Large intestine (tissue), 3 donors: Measurements from ENCODE around the gene GRIP2. TPM values are rescaled to one million over a fixed set of nuclear protein-coding genes. Genes with fewer than 3 reads are reported as not detected.

Source experiments
- DNase-seq, 2 donors: peaks; one replicate each; pipeline versions ENCODE4 v3.0.0 to v3.0.0-alpha.2; 2013
- H3K27ac ChIP-seq: one replicate; pipeline ENCODE4 v1.5.1; 2013; ENCODE audit warnings: low read length
- H3K27me3 ChIP-seq: 2 replicates; pipeline ENCODE4 v1.6.1; 2013; ENCODE audit warnings: low read length; ENCODE audit not compliant: control insufficient read depth, insufficient read depth
- H3K36me3 ChIP-seq: 2 replicates; pipeline ENCODE4 v1.6.1; 2013; ENCODE audit warnings: low read length; ENCODE audit not compliant: control insufficient read depth, insufficient read depth
- H3K4me1 ChIP-seq: one replicate; pipeline ENCODE4 v1.6.1; 2013; ENCODE audit warnings: low read length; ENCODE audit not compliant: control insufficient read depth, insufficient read depth
- H3K4me3 ChIP-seq: one replicate; pipeline ENCODE4 v1.5.1; 2013; ENCODE audit warnings: low read length
- H3K9me3 ChIP-seq: one replicate; pipeline ENCODE4 v1.6.1; 2013; ENCODE audit warnings: mild to moderate bottlenecking, low read depth, low read length, moderate library complexity; ENCODE audit not compliant: control insufficient read depth
- WGBS: methylation state at CpG from one replicate; pipeline ENCODE4 v1.1.5; 2013; ENCODE audit warnings: low lambda C conversion rate; ENCODE audit not compliant: insufficient coverage; 5-methylcytosine and 5-hydroxymethylcytosine counted together
- polyA plus RNA-seq: library from polyadenylated mRNA; unstranded; fragments of 120-200 nt; gene quantifications from one replicate; pipeline ENCODE4 v1.2.1, GENCODE V29; 2013

The GRIP2 gene
- polyA plus RNA-seq, 1 donor: 1.1 TPM

DNA sequence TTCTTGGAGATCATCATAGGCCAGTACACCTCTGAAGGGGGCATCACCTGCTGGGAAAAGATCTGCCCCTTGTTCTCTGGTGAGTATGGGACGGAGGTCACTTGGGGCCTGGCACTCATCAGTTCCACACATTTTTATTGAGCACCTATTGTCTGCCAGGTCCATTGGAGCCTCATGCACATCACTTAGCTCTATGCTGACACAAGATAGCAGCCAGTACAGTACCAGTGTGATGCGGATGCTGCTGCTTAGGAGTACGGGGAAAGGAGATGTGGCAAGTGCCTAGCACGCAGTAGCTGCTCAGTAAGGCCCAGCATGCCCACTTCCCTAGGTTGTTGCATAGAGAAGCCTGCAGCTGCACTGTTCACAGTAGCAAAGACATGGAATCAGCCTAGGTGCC is 94.4 kb downstream of the GRIP2 start:
- no peak for DNase-seq
- H3K4me1 ChIP-seq: no peaks in the 10 kb centered on the region
- no peak overlapping the region for H3K4me3 ChIP-seq
- no peak overlapping the region for H3K27ac ChIP-seq
- H3K27me3 ChIP-seq: no peaks in the 10 kb centered on the region
- no peaks in the 10 kb centered on the region for H3K9me3 ChIP-seq
- WGBS: no CpG with 5 or more reads among the region's 4 CpGs
- peaks cover 57% of the 10 kb centered on the region for H3K36me3 ChIP-seq

DNA sequence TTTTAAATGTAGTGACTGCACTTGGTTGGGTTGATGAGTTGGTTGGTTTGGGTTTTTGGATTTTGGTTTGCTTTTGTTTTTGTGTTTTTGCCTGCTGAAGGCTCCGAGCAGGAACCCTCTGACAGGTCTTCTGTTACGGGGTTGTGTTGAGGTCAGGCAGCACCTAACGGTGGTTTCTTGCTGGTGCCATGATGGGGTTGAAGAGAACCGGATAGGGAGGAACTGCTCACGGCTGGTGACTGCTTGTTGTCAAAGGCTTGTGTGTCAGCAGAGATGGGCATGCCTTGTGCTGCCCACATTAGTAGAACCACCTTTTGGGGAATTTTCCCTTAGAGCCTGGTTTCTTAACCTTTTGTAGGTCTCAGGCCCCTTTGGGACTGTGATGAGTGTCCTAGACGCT is 95.8 kb downstream of the GRIP2 start:
- H3K27me3 ChIP-seq: no peaks in the 10 kb centered on the region
- H3K27ac ChIP-seq: no peak overlapping the region
- no peaks in the 10 kb centered on the region for H3K9me3 ChIP-seq
- no peak overlapping the region for H3K4me3 ChIP-seq
- H3K4me1 ChIP-seq: peaks cover 6% of the 10 kb centered on the region
- DNase-seq: no peak
- H3K36me3 ChIP-seq: peaks cover 48% of the 10 kb centered on the region
- WGBS: no CpG with 5 or more reads among the region's 6 CpGs

DNA sequence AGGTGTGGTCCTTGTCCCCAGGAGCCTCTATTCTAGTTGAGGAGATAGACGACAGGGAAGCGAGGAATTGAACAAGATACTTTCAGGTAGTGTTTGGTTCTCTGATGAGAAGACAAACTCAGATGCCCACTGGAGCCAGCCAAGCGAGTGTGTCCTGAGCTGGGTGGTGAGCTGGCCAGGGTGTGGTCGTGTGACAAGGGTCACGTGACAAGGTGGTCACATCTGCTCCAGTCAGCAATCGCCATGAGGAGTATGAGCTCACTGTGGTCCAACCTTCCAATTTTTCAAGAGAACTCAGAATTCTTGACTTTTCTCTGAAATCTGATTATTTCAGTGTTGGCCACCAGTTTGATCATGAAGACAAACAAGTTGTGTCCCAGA is 98.2 kb downstream of the GRIP2 start:
- H3K27me3 ChIP-seq: no peaks in the 10 kb centered on the region
- no CpG with 5 or more reads among the region's 6 CpGs for WGBS
- peaks cover 18% of the 10 kb centered on the region for H3K4me1 ChIP-seq
- H3K9me3 ChIP-seq: no peaks in the 10 kb centered on the region
- H3K4me3 ChIP-seq: no peak overlapping the region
- no peak overlapping the region for H3K27ac ChIP-seq
- no peak for DNase-seq
- H3K36me3 ChIP-seq: peaks cover 25% of the 10 kb centered on the region

- H3K4me1 ChIP-seq: peaks cover 22% of the 10 kb centered on the region
- peak overlapping the region; percentile 14 for H3K27ac ChIP-seq
- no peak for DNase-seq
- WGBS: no CpG with 5 or more reads among the region's 18 CpGs
- H3K27me3 ChIP-seq: no peaks in the 10 kb centered on the region
- no peak overlapping the region for H3K4me3 ChIP-seq
- peaks cover 20% of the 10 kb centered on the region for H3K36me3 ChIP-seq
- H3K9me3 ChIP-seq: no peaks in the 10 kb centered on the region
These were observed 98.8 kb downstream of the GRIP2 start for GRCh38 chr3:14441240-14441919.

DNA sequence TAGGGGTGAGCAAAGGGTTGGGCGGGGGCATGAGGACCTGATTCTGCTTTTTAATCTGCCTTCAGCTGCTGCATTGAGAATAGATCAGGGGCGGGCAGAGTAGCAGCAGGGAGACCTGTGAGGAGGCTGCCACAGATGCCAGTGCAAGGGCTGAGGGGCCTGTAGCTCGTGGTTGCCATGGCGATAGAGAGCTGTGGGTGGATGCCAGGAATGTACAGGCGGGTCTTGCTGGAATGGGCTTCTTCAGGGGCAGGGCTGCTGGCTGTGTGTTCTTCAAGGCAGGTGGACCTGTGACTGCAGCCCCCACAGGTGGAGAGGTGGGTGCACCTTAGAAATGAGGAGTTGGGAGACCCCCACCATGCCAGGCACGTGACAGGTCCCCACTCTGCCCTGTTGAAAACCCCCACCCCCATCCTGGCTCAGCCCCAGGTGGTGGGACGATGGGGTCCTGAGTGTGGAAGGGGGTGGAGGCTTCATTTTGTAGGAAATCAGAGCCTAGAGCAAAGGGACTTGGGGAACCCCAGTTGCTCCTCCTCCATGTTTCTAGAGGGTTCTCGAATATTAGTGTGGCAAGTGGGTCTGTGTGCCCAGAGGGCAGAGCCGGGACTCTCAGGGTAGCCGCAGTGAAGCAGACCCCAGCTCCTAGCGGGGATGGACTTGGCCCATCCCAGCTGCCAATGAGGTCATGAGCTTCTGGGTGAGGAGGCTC is 99.5 kb downstream of the GRIP2 start:
- no peak for DNase-seq
- Histone ChIP-seq H3K27me3 (no peaks in the 10 kb centered on the region), H3K4me1 (peaks cover 25% of the 10 kb centered on the region), H3K27ac (peak overlapping the region; percentile 14), H3K36me3 (peaks cover 13% of the 10 kb centered on the region), H3K4me3 (no peak overlapping the region), H3K9me3 (no peaks in the 10 kb centered on the region)
- WGBS: no CpG with 5 or more reads among the region's 11 CpGs

DNA sequence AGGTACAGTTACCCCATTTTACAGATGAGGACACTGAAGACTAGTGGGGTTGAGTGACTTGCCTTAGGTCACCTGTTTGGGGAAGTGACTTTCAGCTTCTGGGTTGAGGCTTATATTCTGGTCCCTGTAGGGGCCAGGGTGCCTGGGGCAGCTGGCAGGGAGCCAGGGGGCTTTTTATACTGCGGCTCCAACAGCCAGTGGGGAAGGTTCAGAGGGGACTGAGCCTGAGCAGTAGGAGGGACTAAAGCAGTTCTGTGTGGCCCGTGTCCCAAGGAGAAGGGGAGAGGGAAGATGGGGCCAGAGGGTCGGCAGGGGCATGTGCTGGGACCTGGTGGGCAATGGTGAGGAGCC is 100.0 kb downstream of the GRIP2 start:
- Histone ChIP-seq H3K27me3 (no peaks in the 10 kb centered on the region), H3K27ac (no peak overlapping the region), H3K36me3 (peaks cover 9% of the 10 kb centered on the region), H3K4me1 (peaks cover 25% of the 10 kb centered on the region), H3K9me3 (no peaks in the 10 kb centered on the region), H3K4me3 (no peak overlapping the region)
- DNase-seq: no peak
- no CpG with 5 or more reads among the region's 3 CpGs for WGBS

DNA sequence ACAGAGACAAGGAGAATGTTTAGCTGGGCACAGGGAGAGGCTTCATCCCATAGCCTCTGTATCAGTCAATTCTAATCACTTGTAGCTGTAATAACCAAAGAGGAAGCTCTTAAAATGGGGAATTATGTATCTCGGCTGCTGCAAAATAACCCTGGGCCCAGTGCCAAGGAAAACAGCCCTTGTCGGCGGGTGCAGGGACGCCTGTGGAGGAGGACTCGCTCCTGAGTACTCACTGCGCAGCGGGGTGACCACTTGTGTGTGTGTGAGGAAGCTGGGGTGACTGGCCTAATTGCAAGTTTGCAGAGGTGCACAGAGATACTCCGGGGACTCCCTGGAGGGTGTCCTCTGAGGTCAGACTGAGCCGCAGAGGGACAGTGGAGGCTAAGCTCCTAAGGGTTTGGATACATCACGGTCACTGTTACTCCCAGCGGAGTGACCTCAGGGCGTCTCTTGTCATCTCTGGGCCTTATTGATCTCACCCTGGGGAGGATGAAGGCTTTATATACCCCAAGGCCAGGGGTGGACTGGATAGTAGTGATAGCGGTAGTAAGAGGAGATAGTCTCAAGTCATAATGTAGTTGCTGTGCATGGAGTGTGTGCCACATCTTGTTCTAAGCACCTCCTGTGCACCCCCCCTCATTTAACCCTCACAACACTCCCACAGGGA is 100.5 kb downstream of the GRIP2 start:
- WGBS: no CpG with 5 or more reads among the region's 13 CpGs
- H3K9me3 ChIP-seq: no peaks in the 10 kb centered on the region
- peak in 1 of 2 donors; percentile 67 for DNase-seq
- peaks cover 25% of the 10 kb centered on the region for H3K4me1 ChIP-seq
- H3K4me3 ChIP-seq: no peak overlapping the region
- H3K27me3 ChIP-seq: no peaks in the 10 kb centered on the region
- H3K27ac ChIP-seq: peak overlapping the region; percentile 18
- H3K36me3 ChIP-seq: peaks cover 9% of the 10 kb centered on the region

Other genes with a start within 250 kb of the GRIP2 start
- gene SLC6A6, start 137.7 kb downstream of the GRIP2 start, polyA plus RNA-seq: 16.4 TPM
- 23.8 TPM for gene CCDC174, start 111.4 kb upstream of the GRIP2 start, polyA plus RNA-seq
- gene C3orf20, start 134.8 kb upstream of the GRIP2 start, polyA plus RNA-seq: not detected